GM10248 (cell line): Measurements from ENCODE around the gene FLYWCH1.

Source experiments
- CTCF ChIA-PET: fragments of 300-600 bp; sonication (Branson Sonifier 250); formaldehyde crosslinking; extraction: SDS; loops from one replicate; lab custom pipeline; 2021; ENCODE audit warnings: antibody characterized with exemption; lab: Yijun Ruan, JAX
- POLR2A ChIA-PET: fragments of 350-650 bp; sonication (Branson Sonifier 250); formaldehyde crosslinking; extraction: SDS; loops from one replicate; lab custom pipeline; 2020; ENCODE audit warnings: antibody characterized with exemption; lab: Yijun Ruan, JAX
- DNase-seq: peaks from one replicate; pipeline ENCODE4 v3.0.0; 2012; ENCODE audit errors: extremely low spot score
- TF ChIP-seq, protein P1 (sequence below): IDR thresholded peaks from 2 replicates; pipeline ENCODE4 v1.5.1; 2012; ENCODE audit warnings: mild to moderate bottlenecking, low read depth; ENCODE audit errors: extremely low read depth, missing control alignments, control extremely low read depth

FLYWCH1 gene

DNA sequence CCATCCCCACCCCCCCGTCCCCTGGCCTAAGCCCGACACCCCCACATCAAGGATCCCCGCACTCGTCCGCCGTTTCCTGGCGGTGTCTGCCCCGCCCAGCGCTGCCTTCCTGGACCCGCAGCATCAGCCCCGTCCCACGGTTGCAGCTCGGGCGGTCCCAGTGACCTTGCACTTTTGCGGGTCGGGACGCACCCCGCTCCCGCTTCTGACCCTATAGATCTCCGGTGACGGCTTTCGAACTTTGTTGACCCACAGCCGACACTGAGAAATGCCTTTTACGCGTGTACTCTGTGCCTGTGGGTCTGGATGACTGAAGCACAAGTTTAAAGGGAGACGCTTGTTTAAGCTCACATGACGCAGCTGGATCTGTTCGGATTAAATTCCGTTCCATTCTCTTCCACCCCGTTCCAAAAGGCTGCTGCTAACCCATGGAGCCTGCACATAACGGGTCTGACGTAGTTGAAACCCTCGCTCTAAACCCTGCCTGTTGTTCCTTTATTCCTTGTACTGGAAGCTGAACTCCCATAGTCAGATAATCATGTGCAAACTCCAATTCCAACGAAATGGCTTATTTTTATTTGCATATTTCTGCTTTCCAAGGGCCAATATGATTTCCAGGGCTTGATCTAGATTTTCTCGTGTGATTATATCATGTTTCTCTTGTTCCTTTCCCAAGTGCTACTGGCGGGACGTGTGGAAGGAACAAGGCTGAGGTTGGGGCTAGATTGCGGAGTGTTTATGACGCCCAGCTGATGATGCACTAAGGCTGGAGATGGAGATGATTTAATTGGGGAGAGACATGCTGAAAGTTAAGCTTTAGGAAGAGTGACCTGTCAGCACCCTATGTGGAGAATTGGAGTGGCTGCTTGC is 834 bp downstream of the FLYWCH1 start:
- POLR2A ChIA-PET = interaction anchor here (1.3 kb wide), 1 partner anchor 30 kb away, joined by 6 read pairs; the partner anchor contains the start of gene FLYWCH2
- DNase-seq = no peak
- TF ChIP-seq, protein P1, sequence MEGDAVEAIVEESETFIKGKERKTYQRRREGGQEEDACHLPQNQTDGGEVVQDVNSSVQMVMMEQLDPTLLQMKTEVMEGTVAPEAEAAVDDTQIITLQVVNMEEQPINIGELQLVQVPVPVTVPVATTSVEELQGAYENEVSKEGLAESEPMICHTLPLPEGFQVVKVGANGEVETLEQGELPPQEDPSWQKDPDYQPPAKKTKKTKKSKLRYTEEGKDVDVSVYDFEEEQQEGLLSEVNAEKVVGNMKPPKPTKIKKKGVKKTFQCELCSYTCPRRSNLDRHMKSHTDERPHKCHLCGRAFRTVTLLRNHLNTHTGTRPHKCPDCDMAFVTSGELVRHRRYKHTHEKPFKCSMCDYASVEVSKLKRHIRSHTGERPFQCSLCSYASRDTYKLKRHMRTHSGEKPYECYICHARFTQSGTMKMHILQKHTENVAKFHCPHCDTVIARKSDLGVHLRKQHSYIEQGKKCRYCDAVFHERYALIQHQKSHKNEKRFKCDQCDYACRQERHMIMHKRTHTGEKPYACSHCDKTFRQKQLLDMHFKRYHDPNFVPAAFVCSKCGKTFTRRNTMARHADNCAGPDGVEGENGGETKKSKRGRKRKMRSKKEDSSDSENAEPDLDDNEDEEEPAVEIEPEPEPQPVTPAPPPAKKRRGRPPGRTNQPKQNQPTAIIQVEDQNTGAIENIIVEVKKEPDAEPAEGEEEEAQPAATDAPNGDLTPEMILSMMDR = no peak
- CTCF ChIA-PET = interaction anchor here (1.5 to 11.3 kb wide), 5 partner anchors 10 to 45 kb away, joined by 3 to 125 read pairs (median 11); no protein-coding TSS in a partner anchor

GRCh38 chr16:2913603-2914002 is 1.9 kb downstream of the FLYWCH1 start:
- TF ChIP-seq, protein P1 = no peak
- no peak for DNase-seq
- ChIA-PET POLR2A (no interaction called here), CTCF (interaction anchor here (1.9 to 11.3 kb wide), 3 partner anchors 10 to 46 kb away, joined by 11 to 125 read pairs (median 11); no protein-coding TSS in a partner anchor)

GRCh38 chr16:2914233-2914632 is 2.5 kb downstream of the FLYWCH1 start:
- CTCF ChIA-PET = interaction anchor here (11.3 kb wide), 1 partner anchor 9 kb away, joined by 125 read pairs; no protein-coding TSS in a partner anchor
- TF ChIP-seq, protein P1 = no peak
- DNase-seq = no peak
- POLR2A ChIA-PET = no interaction called here

DNA sequence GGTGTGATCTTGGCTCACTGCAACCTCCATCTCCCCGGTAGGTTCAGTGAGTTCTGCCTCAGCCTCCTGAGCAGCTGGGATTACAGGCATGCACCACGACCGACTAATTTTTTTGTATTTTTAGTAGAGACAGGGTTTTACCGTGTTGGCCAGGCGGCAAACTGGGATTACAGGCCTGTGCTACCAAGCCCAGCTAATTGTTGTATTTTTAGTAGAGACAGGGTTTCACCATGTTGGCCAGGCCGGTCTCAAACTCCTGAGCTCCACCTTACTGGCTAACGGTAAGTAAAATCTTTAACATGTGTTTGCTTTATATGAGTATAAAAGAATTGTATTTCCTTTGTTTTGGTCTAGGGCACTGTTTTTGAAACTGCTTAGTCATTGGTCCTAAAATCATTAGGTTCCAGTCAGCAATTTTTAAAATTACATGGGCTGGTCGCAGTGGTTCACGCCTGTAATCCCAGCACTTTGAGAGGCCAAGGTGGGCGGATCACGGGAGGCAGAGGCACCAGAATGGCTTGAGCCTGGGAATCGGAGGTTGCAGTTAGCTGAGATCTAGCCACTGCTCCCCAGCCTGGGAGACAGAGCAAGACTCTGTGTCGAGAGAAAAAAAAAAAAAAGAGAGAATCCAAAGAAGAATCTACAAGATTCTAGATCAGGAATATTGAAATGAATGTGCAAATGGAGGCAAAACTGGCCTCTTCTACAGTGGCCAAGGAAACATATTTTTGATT is 3.6 kb downstream of the FLYWCH1 start:
- POLR2A ChIA-PET = no interaction called here
- no peak for DNase-seq
- TF ChIP-seq, protein P1 = no peak
- CTCF ChIA-PET = interaction anchor here (0.7 to 11.3 kb wide), 2 partner anchors 8 to 41 kb away, joined by 3 to 125 read pairs; no protein-coding TSS in a partner anchor

GRCh38 chr16:2919511-2920255 is 8.0 kb downstream of the FLYWCH1 start:
- TF ChIP-seq, protein P1 = peak; percentile 82
- ChIA-PET CTCF (interaction anchor here (0.6 to 9.5 kb wide), 20 partner anchors 7 to 270 kb away, joined by 3 to 125 read pairs (median 4); partner anchors contain the start of genes FLYWCH1 and FLYWCH2), POLR2A (no interaction called here)
- DNase-seq = peak; percentile 60

- ChIA-PET CTCF (interaction anchor here (1.3 to 9.5 kb wide), 5 partner anchors 11 to 55 kb away, joined by 3 to 125 read pairs (median 5); partner anchors contain the start of genes FLYWCH1 and FLYWCH2), POLR2A (no interaction called here)
- DNase-seq = no peak
- TF ChIP-seq, protein P1 = no peak
Measured at GRCh38 chr16:2923481-2923880, 11.8 kb downstream of the FLYWCH1 start.
